ENCODE data around the gene SRSF4. TPM values are rescaled to one million over a fixed set of nuclear protein-coding genes. Genes with fewer than 3 reads are reported as not detected.

SRSF4 gene
- polyA plus RNA-seq, 1 donor from 2014 or later: 59.7 TPM

- no peaks in the 10 kb centered on the region for H3K27me3 ChIP-seq (ENCODE audit: insufficient read depth, low read depth, low read length)
- H3F3A ChIP-seq (ENCODE audit: insufficient read depth, low read length, poor library complexity, severe bottlenecking): no peaks in the 10 kb centered on the region
- no peak overlapping the region for H3K9ac ChIP-seq (ENCODE audit: low read length)
- no peak for TF ChIP-seq RAD21 (conservative IDR thresholded peaks at IDR 0.05)
- no peak for TF ChIP-seq TAF1 (IDR thresholded peaks at IDR 0.05; ENCODE audit: low read depth)
- TF ChIP-seq MXI1 (conservative IDR thresholded peaks at IDR 0.05; ENCODE audit: poor library complexity, severe bottlenecking): no peak
- no peak for TF ChIP-seq SMC3 (conservative IDR thresholded peaks at IDR 0.05; ENCODE audit: poor library complexity)
- TF ChIP-seq, protein P1, sequence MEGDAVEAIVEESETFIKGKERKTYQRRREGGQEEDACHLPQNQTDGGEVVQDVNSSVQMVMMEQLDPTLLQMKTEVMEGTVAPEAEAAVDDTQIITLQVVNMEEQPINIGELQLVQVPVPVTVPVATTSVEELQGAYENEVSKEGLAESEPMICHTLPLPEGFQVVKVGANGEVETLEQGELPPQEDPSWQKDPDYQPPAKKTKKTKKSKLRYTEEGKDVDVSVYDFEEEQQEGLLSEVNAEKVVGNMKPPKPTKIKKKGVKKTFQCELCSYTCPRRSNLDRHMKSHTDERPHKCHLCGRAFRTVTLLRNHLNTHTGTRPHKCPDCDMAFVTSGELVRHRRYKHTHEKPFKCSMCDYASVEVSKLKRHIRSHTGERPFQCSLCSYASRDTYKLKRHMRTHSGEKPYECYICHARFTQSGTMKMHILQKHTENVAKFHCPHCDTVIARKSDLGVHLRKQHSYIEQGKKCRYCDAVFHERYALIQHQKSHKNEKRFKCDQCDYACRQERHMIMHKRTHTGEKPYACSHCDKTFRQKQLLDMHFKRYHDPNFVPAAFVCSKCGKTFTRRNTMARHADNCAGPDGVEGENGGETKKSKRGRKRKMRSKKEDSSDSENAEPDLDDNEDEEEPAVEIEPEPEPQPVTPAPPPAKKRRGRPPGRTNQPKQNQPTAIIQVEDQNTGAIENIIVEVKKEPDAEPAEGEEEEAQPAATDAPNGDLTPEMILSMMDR (IDR thresholded peaks at IDR 0.05; ENCODE audit: poor library complexity, severe bottlenecking): no peak
- TF ChIP-seq REST (IDR thresholded peaks at IDR 0.05; ENCODE audit: borderline replicate concordance): no peak
- no peak for TF ChIP-seq POLR2AphosphoS5 (IDR thresholded peaks at IDR 0.05)
- no peak for TF ChIP-seq EZH2 (IDR thresholded peaks at IDR 0.05; ENCODE audit: borderline replicate concordance, insufficient read depth, low read length, poor library complexity, severe bottlenecking)
- TF ChIP-seq EP300 (conservative IDR thresholded peaks at IDR 0.05; ENCODE audit: poor library complexity, severe bottlenecking): no peak
- no peak overlapping the region for H2AFZ ChIP-seq (ENCODE audit: low read depth, low read length)
- no peak overlapping the region for H3K4me3 ChIP-seq (ENCODE audit: low read length)
- no peak overlapping the region for H3K27ac ChIP-seq (ENCODE audit: low read length)
- no peaks in the 10 kb centered on the region for H3K79me2 ChIP-seq (replicated peaks; ENCODE audit: insufficient read depth, low read length)
- H4K20me1 ChIP-seq (ENCODE audit: insufficient read depth): no peaks in the 10 kb centered on the region
- no peaks in the 10 kb centered on the region for H3K9me2 ChIP-seq (ENCODE audit: insufficient read depth, low read length)
- no peaks in the 10 kb centered on the region for H3K9me3 ChIP-seq (ENCODE audit: low read length)
- H3K4me2 ChIP-seq (ENCODE audit: low read length): no peak overlapping the region
- no peaks in the 10 kb centered on the region for H3K36me3 ChIP-seq (ENCODE audit: insufficient read depth, low read length)
These were observed 20.4 kb upstream of the SRSF4 start for GRCh38 chr1:29202053-29202452.

GRCh38 chr1:29201595-29202051 is 19.9 kb upstream of the SRSF4 start:
- H3K27ac ChIP-seq (ENCODE audit: low read length): no peak overlapping the region
- no peak overlapping the region for H3K9ac ChIP-seq (ENCODE audit: low read length)
- H2AFZ ChIP-seq (ENCODE audit: low read depth, low read length): no peak overlapping the region
- no peaks in the 10 kb centered on the region for H3K27me3 ChIP-seq (ENCODE audit: insufficient read depth, low read depth, low read length)
- no peaks in the 10 kb centered on the region for H3K9me3 ChIP-seq (ENCODE audit: low read length)
- TF ChIP-seq EP300 (conservative IDR thresholded peaks at IDR 0.05; ENCODE audit: poor library complexity, severe bottlenecking): no peak
- H3K4me2 ChIP-seq (ENCODE audit: low read length): no peak overlapping the region
- H3K36me3 ChIP-seq (ENCODE audit: insufficient read depth, low read length): no peaks in the 10 kb centered on the region
- H3K9me2 ChIP-seq (ENCODE audit: insufficient read depth, low read length): no peaks in the 10 kb centered on the region
- H3F3A ChIP-seq (ENCODE audit: insufficient read depth, low read length, poor library complexity, severe bottlenecking): no peaks in the 10 kb centered on the region
- H4K20me1 ChIP-seq (ENCODE audit: insufficient read depth): no peaks in the 10 kb centered on the region
- H3K4me3 ChIP-seq (ENCODE audit: low read length): no peak overlapping the region
- no peaks in the 10 kb centered on the region for H3K79me2 ChIP-seq (replicated peaks; ENCODE audit: insufficient read depth, low read length)
